H1 (cell line): ENCODE measurements around the gene TAX1BP1. TPM values are rescaled to one million over a fixed set of nuclear protein-coding genes. Genes with fewer than 3 reads are reported as not detected.

Experiments
- polyA plus RNA-seq, 7 experiments: library from polyadenylated mRNA; depleted of rRNA in 3 of 7; stranded (reverse) in 5 of 7; unstranded in 2 of 7; fragments of >200 nt in 5 of 7; fragments of 200-250 nt in 2 of 7; gene quantifications; 1 replicate in 5 of 7; 2 replicates in 1 of 7; 4 replicates in 1 of 7; pipeline versions ENCODE4 v1.2.1 to v1.2.3, GENCODE V29; 2011 to 2013; ENCODE audit warnings: missing spikeins in 2 of 7, mixed read lengths in 2 of 7
- total RNA-seq: library from RNA; stranded (reverse); fragmentation: NEBNext Ultra II Directional; extraction: Animal tissue kit (Norgen Biotek cat#: 25700); gene quantifications from 2 replicates; pipeline ENCODE4 v1.2.1, GENCODE V29; 2021
- TF ChIP-seq, protein P1 (sequence below): fragments of 300-600 bp; sonication (generic); IDR thresholded peaks from 2 replicates; pipeline ENCODE4 v1.7.1; 2012; ENCODE audit warnings: low read length, moderate library complexity, mild to moderate bottlenecking, inconsistent platforms; ENCODE audit not compliant: insufficient replicate concordance

TAX1BP1 gene
- total and polyA plus RNA-seq, 2 of the 8 experiments (the other 6 are each of a cell fraction or from before 2014, with no cell fraction given) = 56.0 to 62.7 TPM

DNA sequence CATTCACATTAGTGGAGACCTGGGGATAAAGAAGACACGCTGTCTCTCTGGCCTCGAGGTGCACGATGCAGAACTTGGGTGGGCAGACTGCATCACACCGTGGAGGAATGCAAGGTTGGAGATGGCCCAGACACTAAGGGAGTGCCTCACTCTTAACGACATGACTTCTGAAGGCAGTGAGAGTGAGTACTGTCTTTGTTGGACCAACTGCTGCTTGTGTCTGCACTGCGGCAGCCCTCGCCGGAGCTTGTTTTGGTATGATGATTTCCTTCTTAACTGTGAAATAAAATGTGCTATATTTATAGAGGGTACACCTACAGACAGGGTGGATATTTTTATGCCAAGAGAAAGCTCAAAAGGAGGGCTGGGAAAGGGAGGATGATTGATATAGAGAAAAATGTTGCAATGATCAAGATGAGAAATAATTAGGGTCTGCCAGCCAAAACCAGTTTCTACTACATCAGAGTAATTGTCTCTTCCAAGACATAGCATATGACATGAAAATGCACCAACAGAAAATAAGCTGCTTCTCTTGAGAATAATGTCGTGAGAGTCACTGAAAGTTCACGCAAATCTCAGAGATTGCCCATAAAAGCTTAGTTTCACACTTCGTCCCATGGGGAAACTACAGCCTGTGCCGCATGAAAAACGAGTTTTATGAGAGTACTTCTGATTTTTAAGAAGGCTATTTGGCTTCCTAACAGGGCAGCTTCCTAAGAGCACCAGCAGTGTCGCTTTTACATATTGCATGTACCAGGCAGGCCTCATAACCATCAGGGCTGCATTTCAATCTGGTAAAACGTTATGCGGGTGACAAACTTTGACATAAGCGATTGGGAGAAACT, 127.1 kb downstream of the TAX1BP1 start (continued):
- TF ChIP-seq, protein P1, sequence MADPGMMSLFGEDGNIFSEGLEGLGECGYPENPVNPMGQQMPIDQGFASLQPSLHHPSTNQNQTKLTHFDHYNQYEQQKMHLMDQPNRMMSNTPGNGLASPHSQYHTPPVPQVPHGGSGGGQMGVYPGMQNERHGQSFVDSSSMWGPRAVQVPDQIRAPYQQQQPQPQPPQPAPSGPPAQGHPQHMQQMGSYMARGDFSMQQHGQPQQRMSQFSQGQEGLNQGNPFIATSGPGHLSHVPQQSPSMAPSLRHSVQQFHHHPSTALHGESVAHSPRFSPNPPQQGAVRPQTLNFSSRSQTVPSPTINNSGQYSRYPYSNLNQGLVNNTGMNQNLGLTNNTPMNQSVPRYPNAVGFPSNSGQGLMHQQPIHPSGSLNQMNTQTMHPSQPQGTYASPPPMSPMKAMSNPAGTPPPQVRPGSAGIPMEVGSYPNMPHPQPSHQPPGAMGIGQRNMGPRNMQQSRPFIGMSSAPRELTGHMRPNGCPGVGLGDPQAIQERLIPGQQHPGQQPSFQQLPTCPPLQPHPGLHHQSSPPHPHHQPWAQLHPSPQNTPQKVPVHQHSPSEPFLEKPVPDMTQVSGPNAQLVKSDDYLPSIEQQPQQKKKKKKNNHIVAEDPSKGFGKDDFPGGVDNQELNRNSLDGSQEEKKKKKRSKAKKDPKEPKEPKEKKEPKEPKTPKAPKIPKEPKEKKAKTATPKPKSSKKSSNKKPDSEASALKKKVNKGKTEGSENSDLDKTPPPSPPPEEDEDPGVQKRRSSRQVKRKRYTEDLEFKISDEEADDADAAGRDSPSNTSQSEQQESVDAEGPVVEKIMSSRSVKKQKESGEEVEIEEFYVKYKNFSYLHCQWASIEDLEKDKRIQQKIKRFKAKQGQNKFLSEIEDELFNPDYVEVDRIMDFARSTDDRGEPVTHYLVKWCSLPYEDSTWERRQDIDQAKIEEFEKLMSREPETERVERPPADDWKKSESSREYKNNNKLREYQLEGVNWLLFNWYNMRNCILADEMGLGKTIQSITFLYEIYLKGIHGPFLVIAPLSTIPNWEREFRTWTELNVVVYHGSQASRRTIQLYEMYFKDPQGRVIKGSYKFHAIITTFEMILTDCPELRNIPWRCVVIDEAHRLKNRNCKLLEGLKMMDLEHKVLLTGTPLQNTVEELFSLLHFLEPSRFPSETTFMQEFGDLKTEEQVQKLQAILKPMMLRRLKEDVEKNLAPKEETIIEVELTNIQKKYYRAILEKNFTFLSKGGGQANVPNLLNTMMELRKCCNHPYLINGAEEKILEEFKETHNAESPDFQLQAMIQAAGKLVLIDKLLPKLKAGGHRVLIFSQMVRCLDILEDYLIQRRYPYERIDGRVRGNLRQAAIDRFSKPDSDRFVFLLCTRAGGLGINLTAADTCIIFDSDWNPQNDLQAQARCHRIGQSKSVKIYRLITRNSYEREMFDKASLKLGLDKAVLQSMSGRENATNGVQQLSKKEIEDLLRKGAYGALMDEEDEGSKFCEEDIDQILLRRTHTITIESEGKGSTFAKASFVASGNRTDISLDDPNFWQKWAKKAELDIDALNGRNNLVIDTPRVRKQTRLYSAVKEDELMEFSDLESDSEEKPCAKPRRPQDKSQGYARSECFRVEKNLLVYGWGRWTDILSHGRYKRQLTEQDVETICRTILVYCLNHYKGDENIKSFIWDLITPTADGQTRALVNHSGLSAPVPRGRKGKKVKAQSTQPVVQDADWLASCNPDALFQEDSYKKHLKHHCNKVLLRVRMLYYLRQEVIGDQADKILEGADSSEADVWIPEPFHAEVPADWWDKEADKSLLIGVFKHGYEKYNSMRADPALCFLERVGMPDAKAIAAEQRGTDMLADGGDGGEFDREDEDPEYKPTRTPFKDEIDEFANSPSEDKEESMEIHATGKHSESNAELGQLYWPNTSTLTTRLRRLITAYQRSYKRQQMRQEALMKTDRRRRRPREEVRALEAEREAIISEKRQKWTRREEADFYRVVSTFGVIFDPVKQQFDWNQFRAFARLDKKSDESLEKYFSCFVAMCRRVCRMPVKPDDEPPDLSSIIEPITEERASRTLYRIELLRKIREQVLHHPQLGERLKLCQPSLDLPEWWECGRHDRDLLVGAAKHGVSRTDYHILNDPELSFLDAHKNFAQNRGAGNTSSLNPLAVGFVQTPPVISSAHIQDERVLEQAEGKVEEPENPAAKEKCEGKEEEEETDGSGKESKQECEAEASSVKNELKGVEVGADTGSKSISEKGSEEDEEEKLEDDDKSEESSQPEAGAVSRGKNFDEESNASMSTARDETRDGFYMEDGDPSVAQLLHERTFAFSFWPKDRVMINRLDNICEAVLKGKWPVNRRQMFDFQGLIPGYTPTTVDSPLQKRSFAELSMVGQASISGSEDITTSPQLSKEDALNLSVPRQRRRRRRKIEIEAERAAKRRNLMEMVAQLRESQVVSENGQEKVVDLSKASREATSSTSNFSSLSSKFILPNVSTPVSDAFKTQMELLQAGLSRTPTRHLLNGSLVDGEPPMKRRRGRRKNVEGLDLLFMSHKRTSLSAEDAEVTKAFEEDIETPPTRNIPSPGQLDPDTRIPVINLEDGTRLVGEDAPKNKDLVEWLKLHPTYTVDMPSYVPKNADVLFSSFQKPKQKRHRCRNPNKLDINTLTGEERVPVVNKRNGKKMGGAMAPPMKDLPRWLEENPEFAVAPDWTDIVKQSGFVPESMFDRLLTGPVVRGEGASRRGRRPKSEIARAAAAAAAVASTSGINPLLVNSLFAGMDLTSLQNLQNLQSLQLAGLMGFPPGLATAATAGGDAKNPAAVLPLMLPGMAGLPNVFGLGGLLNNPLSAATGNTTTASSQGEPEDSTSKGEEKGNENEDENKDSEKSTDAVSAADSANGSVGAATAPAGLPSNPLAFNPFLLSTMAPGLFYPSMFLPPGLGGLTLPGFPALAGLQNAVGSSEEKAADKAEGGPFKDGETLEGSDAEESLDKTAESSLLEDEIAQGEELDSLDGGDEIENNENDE = no peak
